Testis (tissue), 2 donors: ENCODE results near the gene SPECC1L.

Experiments used
- CTCF ChIP-seq, 3 experiments: fragments of 450-650 bp in 2 of 3; fragments of 200-600 bp in 1 of 3; sonication (generic) in 1 of 3; IDR thresholded peaks; one replicate each; pipeline ENCODE4 v1.5.1; 2016 to 2019; ENCODE audit warnings: antibody characterized with exemption in 3 of 3, mild to moderate bottlenecking in 2 of 3, moderate library complexity in 1 of 3
- POLR2A ChIP-seq: fragments of 450-650 bp; IDR thresholded peaks from one replicate; pipeline ENCODE4 v1.6.1; 2017; ENCODE audit warnings: antibody characterized with exemption, mild to moderate bottlenecking, moderate library complexity

- TF ChIP-seq CTCF (IDR thresholded peaks at IDR 0.05) = no peak
- no peak for TF ChIP-seq POLR2A
These were observed 132.0 kb downstream of the SPECC1L start for GRCh38 chr22:24402460-24403192.
